Middle frontal gyrus (tissue), 1 donor: ENCODE measurements around the gene SDCCAG8.

Experiments used
- DNase-seq: peaks from one replicate; pipeline ENCODE4 v3.0.0-alpha.2; 2015; ENCODE audit warnings: low spot score; ENCODE audit errors: extremely low spot score

SDCCAG8 gene

DNA sequence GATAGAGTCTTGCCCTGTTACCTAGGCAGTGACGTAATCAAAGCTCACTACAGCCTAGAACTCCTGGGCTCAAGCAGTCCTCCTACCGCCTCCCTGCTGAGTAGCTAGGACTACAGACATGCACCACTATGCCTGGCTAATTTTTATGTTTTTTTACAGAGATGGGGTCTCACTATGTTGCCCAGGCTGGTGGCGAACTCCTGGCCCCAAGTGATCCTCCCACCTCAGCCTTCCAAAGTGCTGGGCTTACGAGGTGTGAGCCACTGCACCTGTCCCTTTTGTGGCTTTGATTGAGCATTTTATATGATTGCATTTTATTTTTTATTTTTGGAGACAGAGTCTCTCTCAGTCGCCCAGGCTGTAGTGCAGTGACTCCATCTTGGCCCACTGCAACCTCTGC is 25.8 kb downstream of the SDCCAG8 start:
- no peak for DNase-seq

DNA sequence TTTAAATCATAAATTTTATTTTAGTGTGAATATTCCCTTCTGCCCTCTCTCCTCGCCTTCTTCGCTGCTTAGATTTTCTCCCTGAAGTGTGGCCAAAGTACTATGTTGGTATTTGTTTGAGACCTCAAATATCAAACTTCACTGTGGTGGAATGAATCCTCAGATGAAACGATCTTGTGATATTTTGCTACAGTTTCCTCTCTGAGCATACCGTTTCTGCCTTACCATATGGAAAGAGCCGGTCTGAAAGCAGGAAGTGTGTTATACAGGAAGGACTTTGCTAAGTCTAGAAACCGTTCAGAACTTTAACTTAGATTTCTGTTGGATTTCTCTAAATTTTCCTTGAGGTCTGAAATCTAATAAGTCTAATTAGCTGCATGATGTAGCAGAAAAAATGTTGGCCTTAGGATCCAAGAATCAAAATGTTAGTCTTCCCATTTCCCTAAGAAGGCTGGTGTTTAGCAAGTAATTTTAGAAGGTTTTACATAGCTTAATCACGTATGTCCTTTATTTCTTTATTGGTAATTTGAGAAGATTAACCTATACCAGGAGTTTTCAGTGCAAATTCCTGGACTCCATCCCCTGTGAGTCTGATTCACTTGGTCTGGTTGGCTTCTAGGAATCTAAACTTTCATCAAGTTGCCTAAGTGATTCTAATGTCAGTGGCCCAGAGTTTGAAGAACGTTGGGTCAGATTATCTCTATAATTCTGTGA is 30.7 kb downstream of the SDCCAG8 start:
- DNase-seq, result no peak

DNA sequence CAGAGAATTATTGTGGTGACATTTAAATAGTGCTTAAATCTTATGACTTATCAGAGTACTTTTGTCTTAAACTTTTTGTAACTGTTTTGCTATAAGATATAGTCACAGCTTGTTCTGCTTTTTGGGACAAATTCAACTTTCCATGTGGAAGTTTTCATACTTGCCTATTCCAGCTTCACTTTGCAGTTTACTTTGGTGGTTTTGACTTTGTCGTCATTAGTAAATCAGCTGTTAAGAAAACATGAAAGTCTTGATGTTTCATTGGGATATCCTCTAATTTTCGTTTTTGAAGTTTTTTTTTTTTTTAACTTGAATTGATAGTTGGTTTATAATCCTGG is 31.3 kb downstream of the SDCCAG8 start:
- no peak for DNase-seq

DNA sequence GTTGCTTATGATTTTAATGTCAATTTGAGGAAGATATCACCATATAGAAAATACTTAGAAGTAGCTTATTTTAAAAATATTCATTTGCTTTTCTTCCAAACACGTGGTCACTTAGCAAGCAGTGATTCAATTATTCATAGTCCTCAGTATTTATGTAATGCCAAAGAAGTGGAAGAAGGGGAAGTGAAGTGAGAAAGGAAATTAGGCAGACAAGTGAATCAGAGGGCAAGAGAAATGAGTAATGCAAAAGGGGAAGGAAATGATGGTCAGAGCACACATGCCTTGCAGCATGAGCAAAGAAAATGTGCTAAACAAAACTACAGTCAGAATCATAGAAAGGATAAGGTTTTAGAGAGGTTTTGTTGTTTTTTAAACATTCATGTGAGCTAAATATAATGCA is 31.8 kb downstream of the SDCCAG8 start:
- DNase-seq, result no peak

DNA sequence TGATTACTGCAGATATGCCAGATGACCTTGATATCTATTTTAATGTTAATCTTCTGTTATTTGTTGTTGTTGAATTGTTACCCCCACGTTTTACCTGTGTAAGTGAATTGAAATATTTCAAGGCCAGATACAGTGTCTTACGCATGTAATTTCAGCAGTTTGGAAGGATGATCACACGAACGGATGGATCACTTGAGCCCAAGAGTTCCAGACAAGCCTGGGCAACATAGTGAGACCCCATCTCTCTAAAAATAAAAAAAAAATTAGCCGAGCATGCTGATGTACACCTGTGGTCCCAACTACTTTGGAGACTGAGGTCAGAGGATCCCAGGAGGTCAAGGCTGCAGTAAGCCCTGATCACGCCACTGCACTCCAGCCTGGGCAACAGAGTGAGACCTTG is 32.2 kb downstream of the SDCCAG8 start:
- no peak for DNase-seq

DNA sequence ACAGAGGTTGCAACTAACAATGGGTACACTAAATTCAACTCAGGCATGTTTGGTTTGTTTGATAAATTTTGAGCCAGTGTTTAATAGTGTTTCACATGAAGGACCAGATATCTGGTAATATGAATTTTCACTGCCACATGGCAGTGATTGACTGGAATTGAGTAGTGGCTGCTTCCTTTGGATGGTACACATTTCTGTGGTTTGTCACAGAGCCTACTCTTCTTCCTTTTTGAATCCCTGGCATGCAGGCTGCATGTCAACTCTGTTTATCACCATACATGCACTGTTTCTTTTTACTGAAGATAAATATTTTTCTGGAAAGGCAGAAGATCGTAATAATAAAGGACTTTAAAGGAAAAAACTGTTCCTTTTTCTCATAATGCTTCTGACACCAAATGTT is 35.5 kb downstream of the SDCCAG8 start:
- DNase-seq, result no peak

DNA sequence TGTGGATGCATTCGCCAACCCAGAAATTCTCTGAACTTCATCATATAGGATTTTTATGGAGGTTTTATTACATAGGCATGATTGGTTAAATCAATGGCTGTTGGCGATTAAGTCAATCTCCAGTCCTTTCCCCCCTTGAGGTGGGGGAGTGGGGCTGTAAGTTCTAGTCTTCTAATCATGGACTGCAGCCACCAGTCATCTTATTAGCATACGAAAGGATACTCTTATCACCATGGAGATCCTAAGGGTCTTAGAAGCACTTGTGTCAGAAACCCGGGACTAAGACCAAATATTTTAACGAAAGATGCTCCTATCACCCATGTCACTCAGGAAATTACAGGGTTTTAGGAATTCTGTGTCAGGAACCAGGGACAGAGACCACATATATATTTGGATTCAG is 36.3 kb downstream of the SDCCAG8 start:
- no peak for DNase-seq

DNA sequence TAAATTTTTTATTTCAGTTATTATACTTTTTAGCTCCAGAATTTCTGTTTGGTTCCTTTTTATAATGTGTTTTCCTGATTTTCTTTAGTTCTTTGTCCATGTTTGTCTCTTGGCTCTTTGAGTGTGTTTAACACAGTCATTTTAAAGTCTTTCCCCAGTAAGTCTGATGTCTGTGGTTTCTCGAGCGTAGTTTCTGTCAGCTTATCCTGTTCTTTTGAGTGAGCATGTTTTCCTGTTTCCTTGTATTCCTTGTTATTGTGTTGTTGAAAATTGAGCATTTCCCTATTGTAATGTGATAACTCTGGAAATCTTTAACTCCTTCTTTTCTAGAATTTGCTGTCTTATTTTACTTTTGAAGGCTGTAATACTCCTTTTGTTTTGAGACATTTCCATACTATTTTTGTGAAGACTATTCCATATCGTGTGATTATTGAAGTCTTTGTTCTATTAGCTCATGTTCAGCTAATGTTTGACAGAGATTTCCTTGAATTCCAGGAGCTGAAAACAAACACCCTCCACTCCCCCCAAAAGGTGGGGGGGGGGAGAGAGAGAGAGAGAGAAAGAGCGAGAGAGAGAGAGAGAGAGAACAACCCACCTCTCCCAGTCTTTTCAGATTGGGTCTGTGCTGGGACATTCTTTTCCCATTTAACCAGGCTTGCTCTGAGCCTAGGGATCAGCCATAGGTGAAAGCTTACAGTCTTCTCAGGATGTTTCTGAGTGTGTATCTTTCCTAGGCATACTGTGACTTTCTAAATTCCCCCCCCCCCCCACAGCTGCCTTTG is 38.3 kb downstream of the SDCCAG8 start:
- DNase-seq, result no peak

DNA sequence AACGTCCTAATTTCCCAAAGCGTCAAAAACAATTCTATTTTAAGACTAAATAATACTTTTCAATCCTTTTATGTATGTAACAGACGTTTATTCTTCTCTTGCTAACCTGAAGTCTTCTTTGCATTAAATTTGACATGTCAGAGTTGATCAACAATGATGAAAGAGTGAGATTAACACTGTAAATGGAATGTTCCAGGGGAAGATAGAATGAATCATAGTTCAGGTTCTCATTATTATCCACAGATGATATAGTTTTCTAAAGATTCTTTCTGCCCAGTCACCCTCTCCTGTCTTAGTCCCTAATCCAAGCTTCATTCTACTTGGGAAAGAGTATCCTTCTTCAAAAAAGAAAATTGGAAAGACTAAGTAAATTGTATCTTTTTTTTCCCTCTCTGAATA is 38.9 kb downstream of the SDCCAG8 start:
- no peak for DNase-seq

DNA sequence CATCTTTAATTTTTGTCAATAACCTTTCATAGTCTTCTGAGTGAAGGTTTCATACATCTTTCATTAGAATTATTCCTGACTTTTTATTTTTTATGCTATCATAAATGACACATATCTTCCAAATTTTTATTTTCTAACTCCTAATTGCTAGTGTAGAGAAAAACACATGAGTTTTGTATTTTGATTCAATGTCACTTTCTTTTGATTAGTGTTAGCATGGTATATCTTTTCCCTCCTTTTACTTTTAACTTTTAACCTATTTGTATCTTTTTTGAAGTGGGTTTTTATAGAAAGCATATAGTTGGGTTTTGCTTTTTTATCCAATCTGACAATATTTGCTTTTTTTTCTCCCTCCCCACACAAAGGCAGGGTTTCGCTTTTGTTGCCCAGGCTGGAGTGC is 43.2 kb downstream of the SDCCAG8 start:
- DNase-seq, result no peak

DNA sequence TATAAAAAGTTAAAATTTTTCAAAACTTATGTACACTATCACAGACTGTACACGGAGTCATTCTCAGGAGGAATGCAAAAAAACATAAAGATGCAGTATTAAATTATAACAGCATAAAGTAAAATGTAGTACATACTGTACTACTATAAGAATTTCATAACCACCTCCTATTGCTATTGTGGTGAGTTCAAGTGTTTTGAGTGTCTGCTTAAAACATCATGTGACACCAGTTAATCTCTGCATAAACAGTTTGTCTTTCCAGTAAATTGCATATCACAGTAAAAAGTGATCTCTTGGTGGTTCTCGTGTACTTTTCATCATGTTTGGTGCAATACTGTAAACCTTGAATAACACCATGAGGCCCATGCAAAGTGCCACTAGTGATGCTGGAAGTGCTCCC is 45.2 kb downstream of the SDCCAG8 start:
- no peak for DNase-seq

DNA sequence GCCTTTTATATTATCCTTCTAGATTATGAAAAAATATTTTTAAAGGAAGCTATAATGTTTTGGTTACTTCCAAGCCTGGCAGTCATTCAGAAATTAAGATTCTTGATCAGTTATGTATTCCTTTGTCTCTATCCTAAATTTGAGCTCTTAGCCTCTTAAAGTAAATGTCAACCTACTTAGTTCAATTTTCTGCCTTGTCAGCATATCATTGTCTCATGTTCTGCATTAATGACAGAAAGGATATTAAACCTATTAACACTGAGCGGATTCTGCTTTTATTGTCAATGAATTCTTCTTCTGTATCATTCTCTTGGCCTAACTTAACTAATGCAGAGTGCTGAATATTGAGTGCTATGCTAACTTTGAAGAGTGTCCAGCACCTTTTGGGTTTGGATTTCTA is 56.0 kb downstream of the SDCCAG8 start:
- no peak for DNase-seq

DNA sequence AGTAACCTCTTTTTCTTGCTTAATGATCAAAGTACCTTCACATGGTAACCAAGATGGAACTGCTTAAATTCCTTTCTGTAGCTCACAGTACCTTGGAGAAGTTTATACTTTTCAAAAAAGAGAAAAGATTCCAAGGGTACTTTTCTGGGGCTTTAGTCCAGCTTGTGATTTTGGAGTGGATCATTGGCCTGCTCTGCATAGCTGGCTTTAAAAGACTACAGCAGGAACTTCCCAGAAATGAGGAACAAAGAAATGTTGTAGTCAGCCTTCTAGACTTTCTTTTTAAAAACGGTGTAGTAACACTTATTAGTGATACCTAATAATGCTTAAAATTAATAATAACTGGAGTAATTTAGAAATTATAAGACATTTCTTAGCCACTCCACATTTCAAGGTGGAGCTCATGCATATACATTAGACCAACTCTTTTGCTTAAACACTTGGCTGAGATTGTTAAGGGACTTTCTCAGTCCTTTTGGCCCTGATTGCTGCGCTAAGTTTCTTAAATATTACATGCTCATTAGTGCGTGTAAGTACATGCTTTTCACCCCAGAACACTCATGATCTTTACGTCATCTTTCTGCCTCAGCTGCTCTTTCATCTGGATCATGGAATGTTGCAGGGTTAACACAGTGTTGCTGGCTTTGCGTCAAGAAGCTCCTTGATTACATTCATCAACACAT is 57.3 kb downstream of the SDCCAG8 start:
- no peak for DNase-seq

DNA sequence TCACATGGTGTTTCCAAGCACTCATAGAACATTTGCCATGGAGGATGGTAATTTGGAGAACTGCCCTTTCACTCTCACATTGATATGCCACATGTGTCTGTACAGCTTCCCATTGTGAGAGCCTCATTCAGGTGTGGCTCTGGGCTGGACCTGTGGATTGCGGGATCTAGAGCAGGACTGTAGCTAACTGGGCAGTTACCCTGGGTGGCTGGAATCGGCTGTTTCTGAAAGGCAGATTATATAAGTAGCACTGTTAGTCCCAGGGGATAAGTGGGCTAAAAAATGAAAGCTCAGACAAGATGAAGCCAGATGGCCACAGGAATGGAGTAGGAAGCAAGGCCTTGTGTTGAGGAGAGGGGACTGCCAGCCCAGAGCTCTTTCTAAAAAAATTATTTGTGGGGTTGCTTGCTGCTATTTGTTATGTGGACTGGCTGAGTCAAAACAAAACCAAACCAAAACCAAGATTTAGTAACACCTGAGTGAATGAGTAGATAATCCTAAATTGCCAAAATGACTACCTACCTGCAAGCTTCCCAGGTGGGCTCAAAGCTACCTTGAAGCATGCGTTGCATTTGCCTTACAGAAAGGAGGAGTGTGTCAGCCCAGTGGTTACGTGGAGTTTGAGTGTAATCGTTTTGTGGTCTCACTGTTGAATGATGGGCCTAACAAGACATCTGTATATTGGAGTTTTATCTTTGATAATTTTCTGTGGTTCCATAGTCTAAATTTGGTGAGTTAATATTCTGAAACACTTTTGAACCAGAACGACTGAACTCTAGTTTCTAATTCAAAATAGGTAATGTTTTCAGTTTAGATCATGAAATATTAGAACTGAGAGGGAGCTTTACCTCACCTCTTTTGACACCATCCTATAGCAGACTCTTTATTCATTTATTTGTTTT is 58.0 kb downstream of the SDCCAG8 start:
- DNase-seq, result no peak

DNA sequence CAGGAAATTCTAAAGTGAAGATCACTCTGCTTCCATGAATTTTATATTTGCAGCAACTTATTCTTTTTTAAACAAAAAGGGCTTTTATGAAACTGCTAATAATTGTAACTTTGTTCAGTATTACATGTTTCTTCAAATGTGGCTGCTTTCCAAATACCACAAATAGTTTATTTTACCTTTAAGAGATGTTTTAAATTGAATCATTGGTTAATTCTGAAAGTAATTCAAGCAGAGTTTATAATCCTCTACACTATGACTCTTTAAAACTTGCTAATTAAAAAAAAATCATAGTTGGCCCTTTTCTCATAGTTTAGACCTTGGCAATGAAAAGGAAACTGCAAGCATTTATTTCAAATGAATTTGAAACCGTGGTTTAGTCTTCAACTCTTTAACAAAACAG is 59.6 kb downstream of the SDCCAG8 start:
- DNase-seq, result no peak

DNA sequence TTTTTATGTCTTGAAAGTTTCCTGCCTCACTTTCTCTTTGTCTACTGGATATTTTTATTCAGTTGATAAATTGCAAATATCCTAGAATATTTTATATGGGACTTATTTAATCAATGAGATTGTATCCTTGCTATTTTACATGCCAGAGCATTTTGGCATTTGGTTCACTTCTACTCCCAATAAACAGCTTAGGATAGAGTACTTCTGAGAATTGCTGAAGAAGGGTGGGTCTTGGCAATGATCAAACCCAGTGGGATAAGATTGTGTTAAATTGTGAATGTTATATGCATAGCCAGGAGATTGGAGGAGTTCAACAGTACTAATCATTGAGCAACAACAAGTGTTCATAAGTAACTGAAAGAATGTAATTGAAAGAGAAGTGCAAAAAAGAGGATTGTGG is 60.1 kb downstream of the SDCCAG8 start:
- no peak for DNase-seq

DNA sequence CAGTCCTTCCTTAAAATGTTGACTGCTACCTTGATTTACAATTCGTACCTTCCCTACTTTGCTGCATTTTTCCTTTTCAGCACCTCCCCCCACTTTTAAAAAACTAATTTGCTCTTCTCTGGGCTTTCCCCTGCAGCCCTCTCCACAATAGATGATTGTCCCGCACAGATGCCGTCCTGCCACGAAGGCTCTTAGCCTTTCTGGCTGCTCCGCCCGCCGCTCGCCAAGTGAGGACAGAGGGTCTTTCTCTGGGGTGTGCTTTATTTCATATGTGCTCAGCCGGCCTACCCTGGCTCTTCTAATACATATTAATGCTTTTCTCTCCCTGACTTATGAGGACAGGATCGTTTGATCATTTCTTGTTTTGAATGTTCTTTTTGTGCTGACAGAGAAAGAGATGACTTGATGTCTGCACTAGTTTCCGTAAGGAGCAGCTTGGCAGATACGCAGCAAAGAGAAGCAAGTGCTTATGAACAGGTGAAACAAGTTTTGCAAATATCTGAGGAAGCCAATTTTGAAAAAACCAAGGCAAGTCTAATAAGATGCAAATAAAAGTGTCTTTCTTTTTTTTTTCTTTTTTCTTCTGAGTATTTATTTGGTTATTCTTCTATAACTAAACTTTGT is 60.6 kb downstream of the SDCCAG8 start:
- DNase-seq, result peak; percentile 69

DNA sequence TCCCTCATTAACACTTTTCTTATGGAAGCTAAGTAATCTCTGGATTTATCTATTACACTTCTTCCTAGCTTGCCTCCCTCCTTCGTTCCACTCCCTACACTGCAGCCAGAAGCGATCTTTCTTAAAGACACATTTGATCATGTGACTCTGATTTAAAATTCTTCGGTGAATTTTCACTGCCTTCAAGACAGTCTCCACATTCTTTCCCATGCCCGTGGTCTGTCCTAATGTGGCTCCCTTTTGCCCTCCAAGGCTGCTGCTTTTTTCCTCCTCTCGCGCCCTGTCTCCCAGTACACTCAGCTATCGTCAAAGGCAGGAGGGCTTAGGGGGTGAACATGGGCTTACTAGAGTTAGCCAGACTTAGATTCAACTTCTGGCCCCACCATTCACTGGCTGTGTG is 64.4 kb downstream of the SDCCAG8 start:
- no peak for DNase-seq

DNA sequence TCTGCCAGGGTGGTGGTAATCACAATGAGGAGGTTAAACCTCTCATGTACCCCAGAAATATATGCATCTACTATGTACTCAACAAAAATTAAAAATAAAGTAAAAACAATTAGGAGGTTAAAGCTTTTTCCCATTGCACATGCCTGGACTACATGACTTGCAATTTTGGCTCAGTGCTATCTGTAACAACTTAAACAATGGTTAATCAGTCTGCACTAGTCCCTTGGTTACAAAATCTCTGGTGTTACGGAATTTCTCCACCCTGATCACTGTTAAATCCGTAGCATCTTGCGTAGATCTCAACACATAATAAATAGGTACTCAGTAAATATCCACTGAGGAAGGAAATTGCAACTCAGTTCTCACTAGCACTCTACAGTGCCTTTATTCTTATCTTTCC is 66.5 kb downstream of the SDCCAG8 start:
- no peak for DNase-seq

DNA sequence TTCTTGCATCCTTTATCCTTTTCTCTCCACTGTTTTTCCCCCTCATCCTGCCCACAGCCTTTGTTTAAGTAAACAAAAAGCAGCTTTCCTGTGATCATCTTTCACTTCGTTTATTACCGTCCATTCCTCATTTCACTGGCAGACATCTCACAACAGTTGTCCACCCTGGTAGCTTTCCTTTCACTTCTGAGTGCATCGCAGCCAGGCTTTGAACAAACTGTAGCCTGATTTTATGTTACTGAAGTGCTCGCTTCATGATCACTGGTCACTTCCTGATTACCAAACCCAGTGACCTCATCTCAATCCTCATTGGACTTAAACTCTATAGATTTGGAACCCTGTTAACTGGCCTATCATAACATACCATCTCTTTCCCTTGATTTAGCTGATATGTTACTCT is 67.7 kb downstream of the SDCCAG8 start:
- DNase-seq, result no peak

DNA sequence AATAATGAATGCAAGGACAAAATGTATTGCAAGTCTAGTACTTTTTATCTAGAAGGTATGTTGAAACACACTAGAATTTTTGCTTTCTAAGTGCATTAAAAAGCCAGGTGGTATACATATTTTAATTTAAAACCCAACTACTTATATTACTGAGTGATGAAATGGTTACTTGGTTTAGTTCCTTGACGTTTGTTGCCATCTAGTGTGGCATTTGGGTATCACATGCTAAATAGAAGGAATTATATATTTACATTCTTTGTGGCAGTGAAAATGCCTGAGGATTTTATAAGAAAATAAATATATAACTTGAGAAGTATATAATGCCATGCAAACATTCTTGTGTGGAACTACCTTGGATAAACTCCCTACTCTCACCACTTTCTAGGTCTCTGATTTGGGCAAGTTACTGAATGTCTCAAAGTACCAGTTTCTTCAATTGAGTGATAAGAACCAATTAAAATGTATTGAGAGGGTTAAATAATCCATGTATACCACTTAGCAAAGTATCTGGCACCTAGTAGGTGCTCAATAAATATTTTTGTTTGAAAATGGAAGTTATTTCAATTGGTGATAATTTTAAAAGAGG is 69.6 kb downstream of the SDCCAG8 start:
- DNase-seq, result peak; percentile 40
